Neural cell (in vitro differentiated cells): ENCODE data around the gene IGSF5. TPM values are rescaled to one million over a fixed set of nuclear protein-coding genes. Genes with fewer than 3 reads are reported as not detected.

ENCODE experiments used
- H2AFZ ChIP-seq: fragments of 200-600, 300-800 bp; sonication (generic), shearing (Covaris generic); 2 replicates; pipeline ENCODE4 v1.6.0; 2014; ENCODE audit warnings: low read depth, mild to moderate bottlenecking, antibody characterized with exemption, low read length, moderate library complexity
- H3F3A ChIP-seq: fragments of 200-600 bp; shearing (Covaris generic); 2 replicates; pipeline ENCODE4 v1.6.1; 2016; ENCODE audit warnings: mild to moderate bottlenecking, moderate library complexity, mixed read lengths, antibody characterized with exemption, low read length; ENCODE audit not compliant: insufficient read depth, poor library complexity, severe bottlenecking
- H3K27ac ChIP-seq: fragments of 200-600, 300-800 bp; sonication (generic), shearing (Covaris generic); 2 replicates; pipeline ENCODE4 v1.5.1; 2014; ENCODE audit warnings: mild to moderate bottlenecking, low read length, moderate library complexity
- H3K27me3 ChIP-seq: fragments of 300-800, 200-600 bp; sonication (generic), shearing (Covaris generic); 2 replicates; pipeline ENCODE4 v1.6.0; 2014; ENCODE audit warnings: mild to moderate bottlenecking, low read depth, low read length, moderate library complexity; ENCODE audit not compliant: insufficient read depth
- H3K36me3 ChIP-seq: fragments of 300-800, 200-600 bp; sonication (generic), shearing (Covaris generic); 2 replicates; pipeline ENCODE4 v1.5.1; 2014; ENCODE audit warnings: mild to moderate bottlenecking, antibody characterized with exemption, low read length, moderate library complexity; ENCODE audit not compliant: insufficient read depth
- H3K4me2 ChIP-seq: fragments of 300-800, 200-600 bp; sonication (generic), shearing (Covaris generic); 2 replicates; pipeline ENCODE4 v1.6.0; 2014; ENCODE audit warnings: mild to moderate bottlenecking, low read length
- H3K4me3 ChIP-seq: fragments of 300-800, 200-600 bp; sonication (generic), shearing (Covaris generic); 2 replicates; pipeline ENCODE4 v1.5.1; 2014; ENCODE audit warnings: mild to moderate bottlenecking, low read length, moderate library complexity
- H3K79me2 ChIP-seq: fragments of 200-600 bp; shearing (Covaris generic); replicated peaks from 2 replicates; pipeline ENCODE4 v1.6.0; 2014; ENCODE audit warnings: mild to moderate bottlenecking, low read length, moderate library complexity; ENCODE audit not compliant: insufficient read depth
- H3K9ac ChIP-seq: fragments of 300-800, 200-600 bp; sonication (generic), shearing (Covaris generic); 2 replicates; pipeline ENCODE4 v1.6.1; 2016; ENCODE audit warnings: mild to moderate bottlenecking, low read length, mixed read lengths
- H3K9me2 ChIP-seq: fragments of 200-600 bp; shearing (Covaris generic); 2 replicates; pipeline ENCODE4 v1.6.1; 2016; ENCODE audit warnings: mild to moderate bottlenecking, low read length, mixed read lengths; ENCODE audit not compliant: insufficient read depth
- H3K9me3 ChIP-seq: fragments of 200-600, 300-800 bp; sonication (generic), shearing (Covaris generic); 2 replicates; pipeline ENCODE4 v1.6.1; 2016; ENCODE audit warnings: mild to moderate bottlenecking, mixed run types, low read length, moderate library complexity, mixed read lengths
- H4K20me1 ChIP-seq: fragments of 200-600 bp; shearing (Covaris generic); 2 replicates; pipeline ENCODE4 v1.6.1; 2016; ENCODE audit warnings: mild to moderate bottlenecking, mixed run types; ENCODE audit not compliant: insufficient read depth
- CTCF ChIP-seq: fragments of 450-650 bp; IDR thresholded peaks from 2 replicates; pipeline ENCODE4 v1.5.1; 2014; ENCODE audit warnings: antibody characterized with exemption, mild to moderate bottlenecking, moderate library complexity; ENCODE audit not compliant: poor library complexity, severe bottlenecking
- EP300 ChIP-seq: fragments of 450-650 bp; conservative IDR thresholded peaks from 2 replicates; pipeline ENCODE4 v1.6.1; 2014; ENCODE audit warnings: antibody characterized with exemption, mild to moderate bottlenecking, moderate library complexity; ENCODE audit not compliant: poor library complexity, severe bottlenecking
- EZH2 ChIP-seq: fragments of 200-600, 300-800 bp; shearing (Covaris generic), sonication (generic); IDR thresholded peaks from 2 replicates; pipeline ENCODE4 v1.6.1; 2014; ENCODE audit warnings: antibody characterized with exemption, low read length, borderline replicate concordance, mild to moderate bottlenecking; ENCODE audit not compliant: insufficient read depth, poor library complexity, severe bottlenecking
- MXI1 ChIP-seq: fragments of 450-650 bp; conservative IDR thresholded peaks from 2 replicates; pipeline ENCODE4 v1.6.1; 2014; ENCODE audit warnings: antibody characterized with exemption, mild to moderate bottlenecking; ENCODE audit not compliant: poor library complexity, severe bottlenecking
- POLR2AphosphoS5 ChIP-seq: IDR thresholded peaks from 2 replicates; pipeline ENCODE4 v1.6.1; 2012
- RAD21 ChIP-seq: fragments of 450-650 bp; conservative IDR thresholded peaks from 2 replicates; pipeline ENCODE4 v1.6.1; 2014; ENCODE audit warnings: antibody characterized with exemption, mild to moderate bottlenecking, moderate library complexity
- REST ChIP-seq: IDR thresholded peaks from 2 replicates; pipeline ENCODE4 v1.6.1; 2012; ENCODE audit warnings: borderline replicate concordance
- SMC3 ChIP-seq: fragments of 450-650 bp; conservative IDR thresholded peaks from 2 replicates; pipeline ENCODE4 v1.6.1; 2014; ENCODE audit warnings: antibody characterized with exemption, mild to moderate bottlenecking, moderate library complexity; ENCODE audit not compliant: poor library complexity
- TAF1 ChIP-seq: IDR thresholded peaks from 2 replicates; pipeline ENCODE4 v1.6.1; 2012; ENCODE audit warnings: low read depth
- polyA plus RNA-seq: library from polyadenylated mRNA; depleted of rRNA; stranded (reverse); fragments of >200 nt; gene quantifications from 2 replicates; pipeline ENCODE4 v1.2.3, GENCODE V29; 2014

Gene IGSF5
- polyA plus RNA-seq, 1 donor from 2014 or later, result 1.1 TPM

- TF ChIP-seq TAF1 (no peak), RAD21 (no peak), MXI1 (no peak), REST (no peak), SMC3 (no peak), CTCF (no peak), EP300 (no peak), POLR2AphosphoS5 (no peak), EZH2 (no peak)
- H3K27ac ChIP-seq, result no peak overlapping the region
- no peaks in the 10 kb centered on the region for H3K9me3 ChIP-seq
- no peaks in the 10 kb centered on the region for H3K27me3 ChIP-seq
- H3K4me2 ChIP-seq, result no peak overlapping the region
- H2AFZ ChIP-seq, result no peak overlapping the region
- no peak overlapping the region for H3K4me3 ChIP-seq
- no peaks in the 10 kb centered on the region for H3K9me2 ChIP-seq
- no peaks in the 10 kb centered on the region for H3F3A ChIP-seq
- H4K20me1 ChIP-seq, result no peaks in the 10 kb centered on the region
- no peaks in the 10 kb centered on the region for H3K79me2 ChIP-seq
- H3K36me3 ChIP-seq, result no peaks in the 10 kb centered on the region
- no peak overlapping the region for H3K9ac ChIP-seq
Observed at GRCh38 chr21:39799178-39799577, 54.2 kb downstream of the IGSF5 start.

GRCh38 chr21:39800311-39800710 is 55.3 kb downstream of the IGSF5 start:
- no peaks in the 10 kb centered on the region for H3K9me3 ChIP-seq
- no peaks in the 10 kb centered on the region for H3K27me3 ChIP-seq
- no peaks in the 10 kb centered on the region for H3K9me2 ChIP-seq
- no peak overlapping the region for H3K9ac ChIP-seq
- no peak overlapping the region for H3K4me2 ChIP-seq
- TF ChIP-seq RAD21, result no peak
- TF ChIP-seq CTCF, result no peak
- TF ChIP-seq TAF1, result no peak
- TF ChIP-seq POLR2AphosphoS5, result no peak
- TF ChIP-seq SMC3, result no peak
- no peak for TF ChIP-seq MXI1
- TF ChIP-seq REST, result no peak
- TF ChIP-seq EZH2, result no peak
- TF ChIP-seq EP300, result no peak
- H3K36me3 ChIP-seq, result no peaks in the 10 kb centered on the region
- no peak overlapping the region for H2AFZ ChIP-seq
- H3K79me2 ChIP-seq, result no peaks in the 10 kb centered on the region
- H4K20me1 ChIP-seq, result no peaks in the 10 kb centered on the region
- H3K27ac ChIP-seq, result no peak overlapping the region
- H3K4me3 ChIP-seq, result no peak overlapping the region
- H3F3A ChIP-seq, result no peaks in the 10 kb centered on the region
